Measurements from ENCODE around the gene ATP5F1E. TPM values are rescaled to one million over a fixed set of nuclear protein-coding genes. Genes with fewer than 3 reads are reported as not detected.
"Not testable (repeated sequence)": the region's sequence is repeated elsewhere in the genome, so short reads cannot be mapped to it uniquely, and the experiment has no call there.

Gene ATP5F1E
- total RNA-seq, 1 experiment from 2014 or later = 45.1 TPM

- no peak for DNase-seq (ENCODE audit: low spot score)
Measured at GRCh38 chr20:59020938-59021551, 11.1 kb downstream of the ATP5F1E start.

GRCh38 chr20:59019217-59019616, 12.9 kb downstream of the ATP5F1E start, which contains the start of gene TUBB1:
TSS of gene TUBB1 (plus strand) at chr20:59019429. CDS start at chr20:59019523, 94 bp downstream.
- DNase-seq (ENCODE audit: low spot score) = no peak

- no peak for DNase-seq (ENCODE audit: low spot score)
Measured at GRCh38 chr20:59018817-59019216, 13.3 kb downstream of the ATP5F1E start.

GRCh38 chr20:59017493-59018231, 14.5 kb downstream of the ATP5F1E start:
- DNase-seq (ENCODE audit: low spot score) = no peak

- no peak for DNase-seq (ENCODE audit: low spot score)
Measured at GRCh38 chr20:59016795-59017492, 15.2 kb downstream of the ATP5F1E start.

GRCh38 chr20:59015812-59016711, 16.1 kb downstream of the ATP5F1E start:
- no peak for DNase-seq (ENCODE audit: low spot score)

GRCh38 chr20:59015411-59015810, 16.7 kb downstream of the ATP5F1E start:
- no peak for DNase-seq (ENCODE audit: low spot score)

GRCh38 chr20:59014680-59015389, 17.3 kb downstream of the ATP5F1E start:
- DNase-seq (ENCODE audit: low spot score) = no peak

GRCh38 chr20:59013959-59014608, 18.1 kb downstream of the ATP5F1E start:
- no peak for DNase-seq (ENCODE audit: low spot score)

- DNase-seq (ENCODE audit: low spot score) = no peak
Measured at GRCh38 chr20:59013031-59013951, 18.8 kb downstream of the ATP5F1E start.

- DNase-seq (ENCODE audit: low spot score) = not testable (repeated sequence)
Measured at GRCh38 chr20:59011874-59012157, 20.3 kb downstream of the ATP5F1E start.

- peak; percentile 97 for DNase-seq (ENCODE audit: low spot score)
Measured at GRCh38 chr20:59010995-59011873, 20.9 kb downstream of the ATP5F1E start.

GRCh38 chr20:59010321-59010994, 21.7 kb downstream of the ATP5F1E start:
- peak; percentile 88 for DNase-seq (ENCODE audit: low spot score)

- DNase-seq (ENCODE audit: low spot score) = no peak
Measured at GRCh38 chr20:59008715-59009336, 23.3 kb downstream of the ATP5F1E start.

GRCh38 chr20:59007665-59008511, 24.2 kb downstream of the ATP5F1E start:
- DNase-seq (ENCODE audit: low spot score) = no peak
